Frontal cortex (tissue), 4 donors: ENCODE measurements around the gene PAPSS1. TPM values are rescaled to one million over a fixed set of nuclear protein-coding genes. Genes with fewer than 3 reads are reported as not detected.

Source experiments
- DNase-seq, 2 donors: peaks; one replicate each; pipeline ENCODE4 v3.0.0; 2012; ENCODE audit warnings: low spot score in 2 of 2
- FAIRE-seq: peaks from 2 replicates; lab custom pipeline; 2012; peaks lifted over from hg19 to GRCh38; lab: Jason Lieb, UNC
- total RNA-seq: library from RNA; depleted of rRNA; stranded (reverse); fragments of >200 nt; gene quantifications from one replicate; pipeline ENCODE4 v1.2.3, GENCODE V29; 2014
- donor health status: control.
- donor health status: control.
- donor health status: control.

PAPSS1 gene
- total RNA-seq, 1 donor from 2014 or later: 115 TPM

DNA sequence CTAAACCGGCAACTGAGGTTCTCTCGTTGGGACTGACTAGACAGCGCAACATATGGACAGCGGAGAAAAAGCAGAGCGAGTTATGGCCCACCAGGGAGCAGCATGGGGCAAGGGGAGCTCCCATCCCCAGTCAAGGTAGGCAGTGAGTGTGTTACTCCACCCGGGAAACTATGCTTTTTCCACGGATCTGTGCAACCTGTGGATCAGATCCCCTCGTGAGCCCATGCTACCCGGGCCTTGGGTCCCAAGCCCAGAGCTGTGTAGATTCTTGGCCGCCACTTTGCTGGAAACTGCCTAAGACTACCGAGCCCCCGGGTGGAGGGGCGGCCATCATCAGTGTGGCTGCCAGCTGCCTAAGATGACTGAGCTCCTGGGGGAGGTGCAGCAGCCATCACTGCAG is 140.9 kb downstream of the PAPSS1 start:
- no peak for DNase-seq
- FAIRE-seq: no peak

GRCh38 chr4:107578321-107578720 is 141.7 kb downstream of the PAPSS1 start:
- DNase-seq (no peak), FAIRE-seq (no peak)

GRCh38 chr4:107577743-107578142 is 142.3 kb downstream of the PAPSS1 start:
- FAIRE-seq (no peak), DNase-seq (no peak)

GRCh38 chr4:107575243-107575642 is 144.8 kb downstream of the PAPSS1 start:
- no peak for DNase-seq
- no peak for FAIRE-seq

GRCh38 chr4:107572281-107572680 is 147.8 kb downstream of the PAPSS1 start:
- FAIRE-seq (no peak), DNase-seq (no peak)

GRCh38 chr4:107570952-107571351 is 149.1 kb downstream of the PAPSS1 start:
- FAIRE-seq: no peak
- DNase-seq: no peak

GRCh38 chr4:107564326-107564725 is 155.7 kb downstream of the PAPSS1 start:
- DNase-seq (no peak), FAIRE-seq (no peak)

Other genes starting within 250 kb of the PAPSS1 start
- 0.41 TPM for gene SGMS2, start 104.7 kb upstream of the PAPSS1 start, total RNA-seq
- gene CYP2U1, start 211.3 kb upstream of the PAPSS1 start, total RNA-seq: 11.4 TPM